B cell (primary cell): ENCODE results near the gene C15orf39. TPM values are rescaled to one million over a fixed set of nuclear protein-coding genes. Genes with fewer than 3 reads are reported as not detected.
"Not testable (repeated sequence)": the region's sequence is repeated elsewhere in the genome, so short reads cannot be mapped to it uniquely, and the experiment has no call there.

Experiments used
- ATAC-seq: fragments of 200-7000 bp; cut with Tn5 transposase; one replicate; pipeline ENCODE4 v1.10.0; 2021; ENCODE audit warnings: low read depth, mild to moderate bottlenecking, moderate number of reproducible peaks, moderate library complexity
- CTCF ChIA-PET: fragments of 350-600 bp; sonication (Branson Sonifier 250); formaldehyde crosslinking; loops from one replicate; lab custom pipeline; 2021; ENCODE audit warnings: antibody characterized with exemption, inconsistent platforms; lab: Charles Lee
- POLR2A ChIA-PET: fragments of 350-600 bp; sonication (Branson Sonifier 250); formaldehyde crosslinking; loops from one replicate; lab custom pipeline; 2021; ENCODE audit warnings: antibody characterized with exemption; lab: Charles Lee
- DNase-seq: peaks from one replicate; pipeline ENCODE4 v3.0.0; 2013
- H2AFZ ChIP-seq: 2 replicates; pipeline ENCODE4 v1.6.1; 2012; ENCODE audit warnings: mild to moderate bottlenecking, low read depth, low read length; ENCODE audit not compliant: insufficient read depth, poor library complexity, severe bottlenecking
- H3K27ac ChIP-seq, 2 donors: 1 replicate in 1 of 2; 2 replicates in 1 of 2; pipeline ENCODE4 v1.5.1; 2012 to 2013; ENCODE audit warnings: low read length in 2 of 2, mild to moderate bottlenecking in 2 of 2, moderate library complexity in 1 of 2
- H3K27me3 ChIP-seq, 4 experiments: fragments of 200-600 bp in 1 of 4; sonication (generic) in 1 of 4; replicated peaks in 1 of 4; 1 replicate in 2 of 4; 2 replicates in 2 of 4; pipeline versions ENCODE4 v1.6.1 to v1.7.0; 2013 to 2016; ENCODE audit warnings: low read length in 3 of 4, mild to moderate bottlenecking in 2 of 4, mixed read lengths in 1 of 4, moderate library complexity in 1 of 4; ENCODE audit not compliant: insufficient read depth in 4 of 4, control insufficient read depth in 3 of 4; ENCODE audit errors: control extremely low read depth in 1 of 4
- H3K36me3 ChIP-seq, 2 experiments: replicated peaks in 1 of 2; 1 replicate in 1 of 2; 2 replicates in 1 of 2; pipeline versions ENCODE4 v1.6.1 to v1.7.1; 2013; ENCODE audit warnings: low read length in 1 of 2; ENCODE audit not compliant: insufficient read depth in 2 of 2, control insufficient read depth in 1 of 2; ENCODE audit errors: control extremely low read depth in 1 of 2, extremely low read depth in 1 of 2
- H3K4me1 ChIP-seq, 2 donors: fragments of 200-600 bp in 1 of 2; sonication (generic) in 1 of 2; 1 replicate in 1 of 2; 2 replicates in 1 of 2; pipeline versions ENCODE4 v1.5.1 to v1.6.1; 2013 to 2017; ENCODE audit warnings: low read length in 2 of 2; ENCODE audit not compliant: control insufficient read depth in 2 of 2, insufficient read depth in 2 of 2
- H3K4me2 ChIP-seq: replicated peaks from 2 replicates; pipeline ENCODE3; 2012; ENCODE audit warnings: mild to moderate bottlenecking, low read depth, low read length; ENCODE audit not compliant: poor library complexity, severe bottlenecking
- H3K4me3 ChIP-seq, 5 experiments: fragments of 200-600 bp in 1 of 5; sonication (generic) in 1 of 5; 1 replicate in 3 of 5; 2 replicates in 2 of 5; pipeline versions ENCODE4 v1.5.1 to v1.7.0; 2011 to 2016; ENCODE audit warnings: low read length in 4 of 5, mild to moderate bottlenecking in 4 of 5, low read depth in 2 of 5, control low read depth in 1 of 5, moderate library complexity in 1 of 5; ENCODE audit not compliant: insufficient read depth in 1 of 5; ENCODE audit errors: control extremely low read depth in 1 of 5, extremely low read depth in 1 of 5
- H3K79me2 ChIP-seq: fragments of 200-600 bp; sonication (generic); one replicate; pipeline ENCODE4 v1.6.0; 2016; ENCODE audit warnings: low read length; ENCODE audit not compliant: control insufficient read depth, insufficient read depth
- H3K9ac ChIP-seq: fragments of 200-600 bp; sonication (generic); 2 replicates; pipeline ENCODE4 v1.6.1; 2017; ENCODE audit warnings: mild to moderate bottlenecking, low read length, moderate library complexity
- H3K9me3 ChIP-seq, 3 donors: one replicate each; pipeline versions ENCODE4 v1.6.1 to v1.7.1; 2013; ENCODE audit warnings: low read length in 2 of 3; ENCODE audit not compliant: control insufficient read depth in 2 of 3, insufficient read depth in 1 of 3; ENCODE audit errors: control extremely low read depth in 1 of 3
- H4K20me1 ChIP-seq: 2 replicates; pipeline ENCODE4 v1.6.0; 2012; ENCODE audit warnings: mild to moderate bottlenecking, low read length; ENCODE audit not compliant: insufficient read depth, control insufficient read depth, poor library complexity, severe bottlenecking
- H3K27ac Mint-ChIP-seq: one replicate; pipeline ENCODE4 v1.8.0; 2021; ENCODE audit warnings: mixed read lengths
- H3K27me3 Mint-ChIP-seq: one replicate; pipeline ENCODE4 v1.8.0; 2021; ENCODE audit warnings: mixed read lengths
- H3K4me1 Mint-ChIP-seq: one replicate; pipeline ENCODE4 v1.8.0; 2021; ENCODE audit warnings: mixed read lengths
- H3K4me3 Mint-ChIP-seq: one replicate; pipeline ENCODE4 v1.8.0; 2021; ENCODE audit warnings: mixed read lengths
- H3K9me3 Mint-ChIP-seq: one replicate; pipeline ENCODE4 v1.8.0; 2022; ENCODE audit warnings: mixed read lengths; ENCODE audit not compliant: insufficient read depth
- CTCF ChIP-seq: fragments of 200-600 bp; IDR thresholded peaks from one replicate; pipeline ENCODE4 v1.8.0; 2022; ENCODE audit warnings: antibody characterized with exemption, mild to moderate bottlenecking
- EZH2 ChIP-seq: IDR thresholded peaks from 2 replicates; pipeline ENCODE4 v1.6.1; 2012; ENCODE audit warnings: borderline replicate concordance, low read depth, mild to moderate bottlenecking, moderate library complexity, low read length; ENCODE audit not compliant: insufficient read depth, poor library complexity, severe bottlenecking
- WGBS: methylation state at CpG from one replicate; pipeline ENCODE4 v1.1.5; 2013; ENCODE audit warnings: missing lambda C conversion rate; ENCODE audit not compliant: insufficient coverage; 5-methylcytosine and 5-hydroxymethylcytosine counted together
- intact Hi-C: fragments of 100-400 bp; cut with micrococcal nuclease; formaldehyde crosslinking; loops from one replicate; pipeline ENCODE4 v1.10.0; 2022
- polyA plus RNA-seq: library from polyadenylated mRNA; depleted of rRNA; stranded (reverse); fragments of >200 nt; gene quantifications from 2 replicates; pipeline ENCODE4 v1.2.3, GENCODE V29; 2012
- total RNA-seq, 2 donors: library from RNA; stranded (reverse); fragments of 120-200 nt in 1 of 2; gene quantifications; 1 replicate in 1 of 2; 2 replicates in 1 of 2; pipeline versions ENCODE4 v1.2.3 to v1.2.4, GENCODE V29; 2013 to 2022

C15orf39 gene
- total and polyA plus RNA-seq, 2 donors (not counting 1 experiment from before 2014, with no cell fraction given), result 12.4 to 72.7 TPM

GRCh38 chr15:75225951-75226732 lies 24.5 kb downstream of the C15orf39 start:
- Histone ChIP-seq H4K20me1 (no peaks in the 10 kb centered on the region), H3K4me3 (no peak overlapping the region), H3K4me1 (no peaks in the 10 kb centered on the region), H2AFZ (no peak overlapping the region), H3K9me3 (no peaks in the 10 kb centered on the region), H3K27me3 (peaks cover 0 to 4% (median 1%) of the 10 kb centered on the region in 4 experiments), H3K79me2 (no peaks in the 10 kb centered on the region), H3K4me2 (no peak overlapping the region), H3K36me3 (no peaks in the 10 kb centered on the region), H3K27ac (no peak overlapping the region), H3K9ac (no peak overlapping the region)
- ATAC-seq (no peak), DNase-seq (no peak)
- TF ChIP-seq EZH2 (no peak), CTCF (no peak)
- no peaks in the 10 kb centered on the region for H3K4me1 Mint-ChIP-seq
- H3K4me3 Mint-ChIP-seq, result no peak overlapping the region
- POLR2A ChIA-PET, result no interaction called here
- CTCF ChIA-PET, result interaction anchor here (0.6 kb wide), 1 partner anchor 279 kb away, joined by 3 read pairs; no protein-coding TSS in a partner anchor
- 95% methylated on average over 13 of the region's 16 CpGs for WGBS
- H3K27ac Mint-ChIP-seq, result no peak overlapping the region
- no peaks in the 10 kb centered on the region for H3K9me3 Mint-ChIP-seq
- peaks cover 3% of the 10 kb centered on the region for H3K27me3 Mint-ChIP-seq
- intact Hi-C loops, result no loop called here

- H3K4me3 Mint-ChIP-seq, H3K9me3 ChIP-seq, H3K4me2 ChIP-seq, H3K27ac Mint-ChIP-seq, H3K36me3 ChIP-seq, H4K20me1 ChIP-seq, H3K79me2 ChIP-seq, POLR2A ChIA-PET, H3K9me3 Mint-ChIP-seq, H3K4me1 ChIP-seq, H2AFZ ChIP-seq, H3K27me3 Mint-ChIP-seq, H3K9ac ChIP-seq, H3K4me3 ChIP-seq, H3K27me3 ChIP-seq, H3K4me1 Mint-ChIP-seq, ATAC-seq, H3K27ac ChIP-seq, intact Hi-C loops, DNase-seq: not testable (repeated sequence)
- CTCF ChIA-PET, result interaction anchor here (0.6 kb wide), 1 partner anchor 280 kb away, joined by 3 read pairs; no protein-coding TSS in a partner anchor
- WGBS, result 98% methylated on average over 5 of the region's 7 CpGs
These were observed 25.4 kb downstream of the C15orf39 start for GRCh38 chr15:75227112-75227511.
